Cardiac fibroblast (primary cell): ENCODE results near the gene ADAMTSL3.

ENCODE experiments used
- DNase-seq, 2 donors: peaks; one replicate each; pipeline versions ENCODE4 v3.0.0 to v3.0.0-alpha.2; 2010; ENCODE audit warnings: low read depth in 2 of 2
- H3K4me3 ChIP-seq, 2 donors: replicated peaks in 1 of 2; 1 replicate in 1 of 2; 2 replicates in 1 of 2; pipeline ENCODE4 v1.5.1; 2011; ENCODE audit warnings: low read depth in 2 of 2, low read length in 2 of 2, mild to moderate bottlenecking in 2 of 2, moderate library complexity in 1 of 2
- TF ChIP-seq, protein P1 (sequence below): IDR thresholded peaks from one replicate; pipeline ENCODE4 v1.5.1; 2011; ENCODE audit warnings: low read depth, mild to moderate bottlenecking, low read length, inconsistent platforms

ADAMTSL3 gene

DNA sequence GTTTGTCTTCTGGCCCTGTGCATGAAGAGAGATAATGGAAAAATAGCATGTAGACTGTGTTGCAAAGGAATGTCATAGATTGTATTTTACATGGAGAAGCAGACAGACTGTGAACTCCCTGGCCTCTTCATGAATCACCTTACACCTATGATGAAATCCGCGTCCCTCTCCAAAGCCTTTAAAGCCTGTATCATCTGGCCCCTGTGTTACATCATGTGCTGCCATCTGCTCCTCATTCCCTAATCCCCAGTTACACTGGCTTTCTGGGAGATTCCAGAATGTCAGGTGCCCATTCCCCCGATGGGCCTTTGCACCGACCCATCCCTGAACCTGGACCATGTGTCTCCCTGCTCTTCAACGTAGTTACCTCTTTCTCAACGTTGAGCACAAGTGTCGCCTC is 190.8 kb downstream of the ADAMTSL3 start:
- no peak overlapping the region for H3K4me3 ChIP-seq
- TF ChIP-seq, protein P1, sequence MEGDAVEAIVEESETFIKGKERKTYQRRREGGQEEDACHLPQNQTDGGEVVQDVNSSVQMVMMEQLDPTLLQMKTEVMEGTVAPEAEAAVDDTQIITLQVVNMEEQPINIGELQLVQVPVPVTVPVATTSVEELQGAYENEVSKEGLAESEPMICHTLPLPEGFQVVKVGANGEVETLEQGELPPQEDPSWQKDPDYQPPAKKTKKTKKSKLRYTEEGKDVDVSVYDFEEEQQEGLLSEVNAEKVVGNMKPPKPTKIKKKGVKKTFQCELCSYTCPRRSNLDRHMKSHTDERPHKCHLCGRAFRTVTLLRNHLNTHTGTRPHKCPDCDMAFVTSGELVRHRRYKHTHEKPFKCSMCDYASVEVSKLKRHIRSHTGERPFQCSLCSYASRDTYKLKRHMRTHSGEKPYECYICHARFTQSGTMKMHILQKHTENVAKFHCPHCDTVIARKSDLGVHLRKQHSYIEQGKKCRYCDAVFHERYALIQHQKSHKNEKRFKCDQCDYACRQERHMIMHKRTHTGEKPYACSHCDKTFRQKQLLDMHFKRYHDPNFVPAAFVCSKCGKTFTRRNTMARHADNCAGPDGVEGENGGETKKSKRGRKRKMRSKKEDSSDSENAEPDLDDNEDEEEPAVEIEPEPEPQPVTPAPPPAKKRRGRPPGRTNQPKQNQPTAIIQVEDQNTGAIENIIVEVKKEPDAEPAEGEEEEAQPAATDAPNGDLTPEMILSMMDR, result no peak
- DNase-seq, result peak in 1 of 2 donors; percentile 79

DNA sequence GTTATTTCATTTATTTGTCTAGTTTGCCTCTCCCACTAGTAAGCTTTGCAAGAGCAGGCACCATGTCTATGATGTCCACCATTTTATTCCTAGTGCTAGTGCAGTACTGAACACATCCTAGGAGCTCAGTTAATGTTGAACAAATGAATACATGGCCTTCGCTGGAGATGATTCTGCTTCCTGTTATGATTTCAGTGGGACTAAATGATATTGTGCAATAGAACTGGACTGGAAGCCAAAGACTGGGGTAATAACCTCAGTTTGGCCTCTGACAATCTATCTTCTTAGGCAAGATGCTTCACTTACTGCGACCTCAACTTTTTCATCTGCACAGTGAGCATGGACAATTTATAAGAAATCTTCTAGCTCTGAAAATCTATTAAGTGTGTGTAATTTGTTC is 191.3 kb downstream of the ADAMTSL3 start:
- peak; percentile 94 to 95 for DNase-seq
- TF ChIP-seq, protein P1, result no peak
- no peak overlapping the region for H3K4me3 ChIP-seq

DNA sequence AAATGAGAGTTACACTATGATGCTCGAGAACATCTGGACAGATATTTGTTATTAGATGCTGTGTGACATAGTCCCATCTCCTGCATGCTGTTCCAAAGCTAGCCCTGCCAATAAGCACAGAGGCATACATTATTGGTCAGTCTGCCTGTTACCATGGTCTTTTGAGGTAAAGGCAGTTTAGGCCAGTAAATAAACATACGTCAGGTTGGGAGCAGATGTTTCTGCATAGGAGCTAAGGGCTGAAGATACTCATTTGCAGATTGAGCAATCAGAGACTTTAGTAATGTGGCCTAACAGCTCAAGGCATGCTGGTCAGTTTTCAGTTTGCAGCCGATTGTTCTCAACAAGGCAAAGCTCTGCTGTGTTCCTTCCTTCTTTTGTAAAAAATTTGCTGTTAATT is 192.9 kb downstream of the ADAMTSL3 start:
- H3K4me3 ChIP-seq, result no peak overlapping the region
- peak; percentile 89 to 92 for DNase-seq
- TF ChIP-seq, protein P1, result no peak

DNA sequence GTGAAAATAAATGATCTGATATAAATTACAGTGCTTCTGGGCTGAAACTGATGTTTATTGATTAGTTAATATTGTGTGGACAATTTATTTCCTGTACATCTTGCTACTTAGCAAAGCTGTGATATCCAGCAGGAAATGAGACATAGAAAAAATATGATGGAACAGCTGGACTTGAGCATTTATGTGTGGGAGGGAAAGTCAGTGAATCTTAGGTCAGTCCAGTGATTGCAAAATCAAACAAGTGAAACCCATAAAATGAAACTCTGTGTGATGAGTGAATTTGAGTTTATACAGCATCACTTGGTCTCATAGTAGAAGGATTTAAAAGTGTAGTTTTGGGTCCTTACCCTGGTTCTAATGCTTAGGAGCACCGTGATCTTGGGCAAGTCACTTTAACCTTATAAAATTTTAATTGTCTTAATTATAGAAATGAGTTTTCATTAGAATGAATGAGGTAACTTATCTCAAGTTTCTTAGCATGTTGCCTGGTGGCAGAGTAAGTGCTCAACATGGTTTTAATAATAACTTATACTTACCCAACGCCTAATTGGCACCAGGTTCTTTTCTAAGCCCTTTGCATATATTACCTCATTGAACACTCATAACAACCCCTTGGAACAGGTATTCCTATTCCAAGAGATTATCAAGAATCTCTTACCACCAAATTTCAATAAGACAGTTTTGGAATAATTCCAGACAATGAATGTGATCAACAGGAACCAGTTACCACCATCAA is 194.6 kb downstream of the ADAMTSL3 start:
- TF ChIP-seq, protein P1, result no peak
- DNase-seq, result peak; percentile 94 to 96
- no peak overlapping the region for H3K4me3 ChIP-seq

DNA sequence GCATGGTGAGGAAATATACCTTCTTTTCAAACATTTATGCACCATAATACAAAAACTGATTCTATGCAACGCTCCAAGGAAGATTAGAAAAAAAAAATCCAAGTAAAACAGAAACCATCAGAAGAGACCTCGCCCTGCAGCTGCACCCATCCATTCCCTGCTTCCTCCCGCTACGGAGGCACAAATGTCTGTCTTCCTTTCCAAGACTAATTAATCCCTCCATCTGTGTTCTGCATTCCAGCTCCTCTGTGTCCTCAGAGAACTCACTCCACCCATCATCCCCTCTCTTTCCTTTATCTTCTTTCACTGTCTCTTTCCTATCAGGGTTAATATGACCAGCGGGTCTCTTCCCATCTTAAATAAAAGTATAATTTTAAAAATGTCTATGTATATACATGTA is 196.1 kb downstream of the ADAMTSL3 start:
- TF ChIP-seq, protein P1, result no peak
- DNase-seq, result no peak
- H3K4me3 ChIP-seq, result no peak overlapping the region

DNA sequence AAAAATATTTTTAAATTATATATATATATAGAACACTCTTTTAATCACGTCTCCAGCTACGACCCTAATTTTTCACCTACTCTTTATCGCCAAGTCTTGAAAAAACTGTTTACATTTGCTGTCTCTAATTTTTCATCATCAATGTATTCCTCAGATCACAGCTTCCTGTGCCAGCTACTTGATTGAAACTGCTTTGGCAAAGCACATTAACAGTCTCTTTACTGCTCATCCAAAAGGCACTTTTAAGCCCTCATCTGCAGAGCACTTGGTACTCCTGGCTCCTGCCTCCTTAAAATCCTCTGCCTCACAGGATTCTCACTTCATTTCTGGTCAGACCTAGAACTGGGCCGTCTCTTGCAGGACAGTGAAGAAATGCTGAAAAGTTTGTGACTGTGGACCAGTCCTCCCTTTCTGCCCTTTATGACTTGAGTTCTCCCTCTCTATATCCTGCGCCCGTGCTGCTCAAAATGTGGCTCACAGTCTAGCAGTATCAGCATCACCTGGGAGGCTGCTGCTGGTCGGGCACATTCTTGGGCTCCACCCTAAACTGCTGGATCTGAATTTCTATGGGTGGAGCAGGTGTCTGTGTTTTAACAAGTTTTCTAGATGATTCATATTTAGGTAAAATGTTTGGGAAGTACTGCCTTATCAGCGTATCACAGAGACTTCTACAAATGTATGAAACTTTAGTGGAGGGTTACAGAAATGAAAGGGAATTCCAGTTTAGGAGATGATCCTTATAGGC is 196.8 kb downstream of the ADAMTSL3 start:
- TF ChIP-seq, protein P1, result no peak
- no peak overlapping the region for H3K4me3 ChIP-seq
- DNase-seq, result no peak
